HG03280 (cell line): ENCODE results near the gene PPP4R1.
A peak's percentile ranks its signal among the peaks of the same experiment; 100 is the strongest.
"Not testable (repeated sequence)": the region's sequence is repeated elsewhere in the genome, so short reads cannot be mapped to it uniquely, and the experiment has no call there.

Experiments used
- ATAC-seq: cut with Tn5 transposase; IDR thresholded peaks from one replicate; pipeline ENCODE4 v1.9.1; 2021; ENCODE audit warnings: mild to moderate bottlenecking, moderate library complexity; ENCODE audit not compliant: unreplicated experiment

The PPP4R1 gene

GRCh38 chr18:9631814-9632496 lies 17.6 kb upstream of the PPP4R1 start:
- ATAC-seq = no peak

GRCh38 chr18:9630444-9630843 lies 16.1 kb upstream of the PPP4R1 start:
- ATAC-seq = no peak

GRCh38 chr18:9629709-9630108 lies 15.3 kb upstream of the PPP4R1 start:
- no peak for ATAC-seq

GRCh38 chr18:9628984-9629383 lies 14.6 kb upstream of the PPP4R1 start:
- no peak for ATAC-seq

GRCh38 chr18:9627642-9628041 lies 13.3 kb upstream of the PPP4R1 start:
- no peak for ATAC-seq

GRCh38 chr18:9619990-9620389 lies 5.6 kb upstream of the PPP4R1 start:
- no peak for ATAC-seq

- no peak for ATAC-seq
These were observed 5.2 kb upstream of the PPP4R1 start for GRCh38 chr18:9619545-9619944.

GRCh38 chr18:9619056-9619455 lies 4.7 kb upstream of the PPP4R1 start:
- ATAC-seq = no peak

- ATAC-seq = no peak
These were observed 2.7 kb upstream of the PPP4R1 start for GRCh38 chr18:9617006-9617542.

GRCh38 chr18:9616049-9616448 lies 1.7 kb upstream of the PPP4R1 start:
- ATAC-seq = no peak

- ATAC-seq = no peak
These were observed 980 bp upstream of the PPP4R1 start for GRCh38 chr18:9615280-9615797.

GRCh38 chr18:9613550-9614400 lies 584 bp downstream of the PPP4R1 start:
- ATAC-seq = peak; percentile 32

GRCh38 chr18:9612977-9613376 lies 1.4 kb downstream of the PPP4R1 start:
- no peak for ATAC-seq

- peak; percentile 30 for ATAC-seq
These were observed 2.0 kb downstream of the PPP4R1 start for GRCh38 chr18:9612215-9612830.

GRCh38 chr18:9609190-9609589 lies 5.2 kb downstream of the PPP4R1 start:
- ATAC-seq = no peak

- ATAC-seq = no peak
These were observed 5.6 kb downstream of the PPP4R1 start for GRCh38 chr18:9608728-9609127.

GRCh38 chr18:9608298-9608697 lies 6.1 kb downstream of the PPP4R1 start:
- ATAC-seq = no peak

GRCh38 chr18:9607111-9607510 lies 7.2 kb downstream of the PPP4R1 start:
- ATAC-seq = not testable (repeated sequence)

GRCh38 chr18:9606039-9606438 lies 8.3 kb downstream of the PPP4R1 start:
- ATAC-seq = no peak

GRCh38 chr18:9604348-9604747 lies 10.0 kb downstream of the PPP4R1 start:
- ATAC-seq = no peak

GRCh38 chr18:9599328-9599727 lies 15.0 kb downstream of the PPP4R1 start:
- no peak for ATAC-seq
